ENCODE results near the gene DEAF1. TPM values are rescaled to one million over a fixed set of nuclear protein-coding genes. Genes with fewer than 3 reads are reported as not detected.

Gene DEAF1
- total RNA-seq, 1 experiment from 2014 or later = 33.9 TPM

- DNase-seq (ENCODE audit: low read depth, low spot score) (no peak), ATAC-seq (no peak)
- TF ChIP-seq FOSL1 (IDR thresholded peaks at IDR 0.05; ENCODE audit: low read depth) = no peak
- no peak for TF ChIP-seq ZBTB33 (IDR thresholded peaks at IDR 0.05; ENCODE audit: extremely low read depth, insufficient replicate concordance, low read length)
- TF ChIP-seq RAD21 (IDR thresholded peaks at IDR 0.05; ENCODE audit: low read depth) = no peak
- TF ChIP-seq POLR2A (IDR thresholded peaks at IDR 0.05; ENCODE audit: borderline replicate concordance, extremely low read depth, insufficient read depth, insufficient read length) = no peak
- TF ChIP-seq EZH2phosphoT487 (IDR thresholded peaks at IDR 0.05; ENCODE audit: borderline replicate concordance) = no peak
- no peak for TF ChIP-seq POLR2AphosphoS5 (IDR thresholded peaks at IDR 0.05; ENCODE audit: low read depth, low read length)
- TF ChIP-seq MAX (IDR thresholded peaks at IDR 0.05) = no peak
- TF ChIP-seq CBX3 (IDR thresholded peaks at IDR 0.05; ENCODE audit: low read depth) = no peak
- no peak for TF ChIP-seq JUND (IDR thresholded peaks at IDR 0.05)
- TF ChIP-seq YY1 (IDR thresholded peaks at IDR 0.05; ENCODE audit: extremely low read depth, insufficient replicate concordance, low read depth, low read length) = no peak
- no peak for TF ChIP-seq SRF (IDR thresholded peaks at IDR 0.05; ENCODE audit: low read depth)
- no peak for TF ChIP-seq ZNF274 (IDR thresholded peaks at IDR 0.05; ENCODE audit: low read depth, low read length)
- no peak for TF ChIP-seq EZH2 (IDR thresholded peaks at IDR 0.05)
- TF ChIP-seq CEBPB (IDR thresholded peaks at IDR 0.05; ENCODE audit: low read depth) = no peak
- no peak for TF ChIP-seq REST (IDR thresholded peaks at IDR 0.05; ENCODE audit: low read depth)
- no peak for TF ChIP-seq SIN3A (IDR thresholded peaks at IDR 0.05; ENCODE audit: low read depth)
- TF ChIP-seq SP1 (IDR thresholded peaks at IDR 0.05; ENCODE audit: low read depth) = no peak
- BruUV-seq (replicated peaks) = no TSS peak
- Histone ChIP-seq H3K9me2 (ENCODE audit: insufficient read depth) (no peaks in the 10 kb centered on the region), H3K4me2 (ENCODE audit: low read length) (peak overlapping the region; percentile 87), H3K4me3 (replicated peaks in 1 of 2; ENCODE audit: low read depth in 1 of 2, low read length in 2 of 2) (peak overlapping the region; percentile 29 to 38), H3K4me1 (ENCODE audit: control insufficient read depth in 1 of 2, insufficient read depth in 2 of 2, low read length in 2 of 2) (peaks cover 8 to 34% of the 10 kb centered on the region in 2 experiments), H3K79me2 (ENCODE audit: insufficient read depth, low read length) (peaks cover 49% of the 10 kb centered on the region), H3K27ac (ENCODE audit: low read depth, low read length) (peak overlapping the region; percentile 28; the same call in 1 of the 2 replicates), H3K9ac (ENCODE audit: low read length) (peak overlapping the region; percentile 23; the same call in 1 of the 2 replicates), H3K36me3 (ENCODE audit: control insufficient read depth in 1 of 2, insufficient read depth in 2 of 2, low read length in 2 of 2) (peaks cover 0 to 6% of the 10 kb centered on the region in 2 experiments; a peak in 2 of 4 replicates), H3K9me3 (ENCODE audit: control insufficient read depth in 1 of 2, insufficient read depth in 1 of 2, low read depth in 1 of 2, low read length in 2 of 2) (no peaks in the 10 kb centered on the region), H2AFZ (ENCODE audit: low read depth, low read length, poor library complexity, severe bottlenecking) (no peak overlapping the region), H3K27me3 (ENCODE audit: insufficient read depth, low read length) (no peaks in the 10 kb centered on the region), H4K20me1 (ENCODE audit: insufficient read depth) (no peaks in the 10 kb centered on the region)
- intact Hi-C loops (cut with micrococcal nuclease) = no loop called here
- CTCF ChIA-PET = interaction anchor here (2.8 kb wide), 1 partner anchor 12 kb away, joined by 24 read pairs; the partner anchor contains the start of gene EPS8L2
- RAD21 ChIA-PET (ENCODE audit: low non-redundant PET in 1 of 2, low total read pairs in 2 of 2, uncharacterized antibody in 2 of 2, unreplicated experiment in 2 of 2) = no interaction called here
- POLR2A ChIA-PET = interaction anchor here (0.5 kb wide), 1 partner anchor 21 kb away, joined by 3 read pairs; no protein-coding TSS in a partner anchor
Observed at GRCh38 chr11:693887-694562, 997 bp downstream of the DEAF1 start.

Data from HCT116 (cell line).